ENCODE measurements around the gene TM9SF4.

DNA sequence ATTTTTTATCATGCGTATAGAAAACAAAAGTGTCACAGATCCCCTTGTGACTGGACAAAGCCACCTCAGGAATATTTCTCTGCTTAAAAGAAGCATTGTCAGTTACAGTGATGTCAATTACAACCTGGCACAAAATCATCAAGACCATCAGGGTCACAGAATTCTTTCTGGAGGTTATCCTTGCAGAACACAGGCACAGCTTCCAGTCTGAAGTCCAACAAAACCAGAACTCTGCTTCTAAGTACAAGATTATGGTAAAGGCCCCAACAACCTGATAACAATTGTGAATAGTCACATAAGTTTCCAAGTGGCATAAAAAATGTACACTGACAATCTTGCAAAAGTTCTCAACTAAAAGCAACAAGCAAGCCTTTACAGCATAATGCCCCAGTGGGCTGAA, 77.0 kb downstream of the TM9SF4 start:
- TF ChIP-seq, protein P1, sequence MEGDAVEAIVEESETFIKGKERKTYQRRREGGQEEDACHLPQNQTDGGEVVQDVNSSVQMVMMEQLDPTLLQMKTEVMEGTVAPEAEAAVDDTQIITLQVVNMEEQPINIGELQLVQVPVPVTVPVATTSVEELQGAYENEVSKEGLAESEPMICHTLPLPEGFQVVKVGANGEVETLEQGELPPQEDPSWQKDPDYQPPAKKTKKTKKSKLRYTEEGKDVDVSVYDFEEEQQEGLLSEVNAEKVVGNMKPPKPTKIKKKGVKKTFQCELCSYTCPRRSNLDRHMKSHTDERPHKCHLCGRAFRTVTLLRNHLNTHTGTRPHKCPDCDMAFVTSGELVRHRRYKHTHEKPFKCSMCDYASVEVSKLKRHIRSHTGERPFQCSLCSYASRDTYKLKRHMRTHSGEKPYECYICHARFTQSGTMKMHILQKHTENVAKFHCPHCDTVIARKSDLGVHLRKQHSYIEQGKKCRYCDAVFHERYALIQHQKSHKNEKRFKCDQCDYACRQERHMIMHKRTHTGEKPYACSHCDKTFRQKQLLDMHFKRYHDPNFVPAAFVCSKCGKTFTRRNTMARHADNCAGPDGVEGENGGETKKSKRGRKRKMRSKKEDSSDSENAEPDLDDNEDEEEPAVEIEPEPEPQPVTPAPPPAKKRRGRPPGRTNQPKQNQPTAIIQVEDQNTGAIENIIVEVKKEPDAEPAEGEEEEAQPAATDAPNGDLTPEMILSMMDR (IDR thresholded peaks at IDR 0.05), result no peak
- no peak for TF ChIP-seq POLR2A (IDR thresholded peaks at IDR 0.05)

Measured in transverse colon (tissue), 3 donors.